NCI-H2081 (cell line): ENCODE data around the gene UGT1A3.

Experiments
- DNase-seq, 2 experiments: peaks; one replicate each; lab custom pipeline; 2025; lab: John Stamatoyannopoulos, UW

UGT1A3 gene

DNA sequence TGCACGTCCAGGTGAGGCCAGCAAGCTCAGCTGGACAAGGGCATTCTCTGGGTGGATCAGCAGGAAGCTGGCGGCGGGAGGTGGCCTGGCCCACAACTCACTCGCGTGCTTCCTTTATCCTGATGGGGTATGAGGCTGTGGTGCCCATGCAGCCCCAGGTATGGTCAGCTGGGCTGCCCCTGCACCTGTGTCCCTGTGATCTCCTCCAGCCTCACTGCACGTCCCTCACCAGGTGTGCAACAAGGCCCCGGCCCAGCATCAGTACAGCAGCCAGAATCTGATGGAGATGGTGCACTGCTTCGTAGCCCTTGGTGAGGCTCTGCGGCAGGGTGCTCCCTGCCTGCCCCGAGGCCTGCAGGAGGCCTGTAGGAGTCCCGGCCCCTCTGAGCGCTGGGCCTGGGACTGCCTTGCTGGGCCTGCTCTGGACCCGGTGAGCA lies 66.9 kb downstream of the UGT1A3 start:
- no peak for DNase-seq

GRCh38 chr2:233796254-233796653 lies 67.4 kb downstream of the UGT1A3 start:
- DNase-seq: no peak

DNA sequence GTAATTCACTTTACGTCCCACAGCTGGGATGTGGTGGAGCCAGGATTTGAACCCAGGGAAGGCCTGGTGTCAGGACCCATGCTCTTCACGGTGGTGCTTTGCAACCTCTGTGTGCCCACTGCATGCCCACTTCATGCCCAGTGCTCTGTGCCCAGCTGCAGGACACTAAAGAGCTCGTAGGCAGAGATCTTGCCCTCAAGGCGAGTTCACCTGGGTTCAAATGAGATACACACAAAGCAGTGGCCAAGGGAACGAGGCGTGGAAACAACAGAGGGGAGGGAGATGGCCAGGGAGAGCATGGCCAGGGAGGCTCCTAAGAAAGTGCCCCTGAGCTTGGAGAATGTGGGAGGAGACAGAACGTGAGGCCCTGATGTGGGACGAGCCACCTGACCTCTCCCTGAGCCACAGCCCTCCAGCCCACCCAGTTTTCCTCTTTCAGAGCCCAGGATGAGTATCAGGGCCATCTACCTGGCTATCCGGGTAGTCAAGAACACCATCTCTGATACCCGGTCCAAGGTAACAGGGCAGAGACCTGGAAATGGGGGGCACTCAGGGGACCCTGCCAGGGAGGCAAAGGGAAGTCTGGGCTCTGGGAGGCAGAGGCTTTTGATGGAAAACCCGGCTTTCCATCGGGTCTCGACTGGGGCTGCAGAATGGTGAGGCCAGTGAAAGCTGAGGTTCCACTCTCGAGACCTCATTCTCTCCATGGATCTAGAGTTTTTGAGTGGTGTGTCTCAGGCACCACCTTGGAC lies 69.7 kb downstream of the UGT1A3 start:
- no peak for DNase-seq

DNA sequence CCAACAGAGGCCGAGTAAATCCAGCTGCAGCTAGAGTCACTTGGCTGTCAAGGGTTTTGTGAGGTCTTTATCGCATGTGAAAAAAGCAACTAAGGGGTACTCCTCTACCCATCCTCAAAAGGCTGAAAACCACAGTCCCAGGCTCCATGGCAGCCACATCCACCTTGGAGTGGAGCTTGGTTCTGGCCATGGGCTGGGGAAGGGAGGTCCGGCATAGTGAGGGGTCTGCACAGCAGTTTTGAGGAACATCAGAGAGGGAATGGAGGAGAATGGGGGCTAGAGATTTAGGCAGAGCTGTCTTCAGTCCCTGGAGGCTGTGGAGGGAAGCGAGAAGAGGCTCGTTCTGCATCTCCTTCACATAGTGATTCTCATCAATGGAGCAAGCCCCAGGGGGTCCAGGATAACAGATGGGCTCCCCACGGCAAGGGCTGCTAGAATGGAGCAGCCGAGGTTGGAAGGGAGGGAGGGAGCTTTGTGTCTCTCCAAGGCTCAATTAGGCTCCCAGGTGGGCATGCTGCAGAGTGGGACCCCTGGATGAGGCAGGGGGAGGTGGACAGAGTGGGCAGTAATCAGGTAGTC lies 70.3 kb downstream of the UGT1A3 start:
- no peak for DNase-seq

DNA sequence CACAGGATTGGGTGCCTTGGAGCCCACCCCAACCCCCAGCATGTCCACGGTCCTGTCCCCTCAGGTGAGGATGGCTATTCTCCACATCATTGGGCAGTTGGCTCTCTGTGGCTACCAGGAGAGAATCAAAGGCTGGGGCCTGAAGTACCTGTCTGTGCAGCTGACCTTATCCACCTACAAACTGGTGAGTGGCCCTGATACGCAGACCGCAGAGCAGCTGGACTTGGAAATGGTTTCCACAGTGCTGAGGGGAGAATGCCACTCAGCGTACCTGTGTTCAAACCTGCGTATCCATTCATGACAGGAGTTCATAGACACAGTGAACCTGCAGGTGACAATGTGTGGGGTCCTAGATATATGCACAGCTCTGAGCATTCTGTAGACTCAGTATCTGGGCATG lies 70.9 kb downstream of the UGT1A3 start:
- no peak for DNase-seq

- DNase-seq: no peak
Observed at GRCh38 chr2:233800208-233800607, 71.4 kb downstream of the UGT1A3 start.

- DNase-seq: no peak
Observed at GRCh38 chr2:233801357-233802131, 72.7 kb downstream of the UGT1A3 start.

DNA sequence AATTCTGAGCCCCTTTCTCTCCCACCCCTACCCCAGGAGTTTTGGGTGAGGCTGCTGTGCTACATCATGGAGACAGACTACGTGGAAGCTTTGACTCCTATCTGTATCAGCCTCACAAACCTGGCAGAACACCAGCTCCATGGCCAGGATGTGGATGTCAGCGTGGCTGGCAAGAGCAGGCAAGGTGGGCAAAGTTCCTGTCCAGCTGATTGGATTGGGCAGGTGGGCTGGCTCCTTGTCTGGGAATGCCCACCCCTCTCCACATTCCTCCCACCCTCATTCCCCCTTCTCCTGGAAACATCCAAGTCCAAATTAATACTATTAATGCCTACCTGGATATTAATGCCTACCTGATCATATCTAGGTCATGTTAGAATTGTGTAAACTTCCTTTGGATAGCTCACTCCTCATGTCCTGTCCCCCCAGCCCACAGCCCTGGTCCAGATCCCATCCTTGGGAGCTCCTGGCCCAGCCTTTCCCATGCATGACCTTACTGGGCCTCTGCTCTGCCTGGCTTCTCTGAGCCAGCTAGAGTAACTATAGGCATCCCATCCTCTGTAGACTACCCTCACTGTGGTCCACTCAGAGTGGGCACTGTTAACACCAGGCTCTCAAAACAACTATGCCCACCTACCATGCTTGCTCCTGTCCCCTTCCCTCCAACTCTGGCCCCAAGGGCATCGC lies 73.4 kb downstream of the UGT1A3 start:
- no peak for DNase-seq

DNA sequence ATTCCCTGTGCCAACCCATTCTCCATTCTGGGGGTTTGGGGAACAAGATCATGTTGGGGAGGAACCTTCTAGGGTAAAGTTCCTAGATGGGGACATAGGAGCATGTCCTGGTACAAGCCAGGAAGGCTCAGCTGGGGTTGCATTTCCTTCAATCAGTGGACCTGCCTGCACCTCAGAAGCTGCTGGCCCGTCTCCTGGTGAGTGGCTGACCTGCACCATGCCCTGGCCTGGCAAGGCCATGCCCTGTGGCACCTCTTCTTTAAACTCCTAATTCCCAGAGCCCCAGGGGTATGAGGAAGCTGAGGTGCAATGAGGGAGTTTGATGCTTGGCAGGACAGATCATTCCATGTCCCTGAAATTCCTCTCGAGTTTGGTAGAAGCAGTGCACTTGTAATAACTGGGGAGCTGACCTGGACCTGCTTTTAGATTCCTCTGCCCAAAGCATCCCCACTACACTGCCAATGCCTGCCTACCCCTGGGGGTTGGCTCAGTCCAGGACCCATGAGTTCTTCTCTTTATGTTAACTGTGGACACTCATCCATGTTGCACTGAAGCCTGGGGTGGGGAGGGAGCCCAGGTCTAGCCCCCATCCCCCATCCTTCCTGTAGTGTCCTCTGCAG lies 74.6 kb downstream of the UGT1A3 start:
- no peak for DNase-seq

DNA sequence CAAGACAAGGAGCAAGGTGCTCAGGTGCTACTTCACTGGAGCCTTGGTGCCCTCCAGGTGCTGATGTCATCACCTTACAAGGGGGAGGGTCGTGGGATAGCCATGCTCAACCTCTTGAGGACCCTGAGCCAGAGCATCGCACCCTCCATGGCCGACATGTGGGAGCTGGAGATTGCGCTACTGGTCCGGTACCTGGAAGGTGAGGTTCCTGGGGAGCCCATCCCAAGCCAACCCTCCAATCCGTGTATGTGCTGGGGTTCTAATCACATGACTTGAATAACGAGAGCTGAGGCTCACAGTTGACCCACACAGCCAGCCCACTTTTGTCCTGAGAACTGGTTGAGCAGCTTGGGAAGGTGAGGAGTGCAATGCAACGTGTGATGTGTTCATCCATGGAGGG lies 75.2 kb downstream of the UGT1A3 start:
- no peak for DNase-seq

DNA sequence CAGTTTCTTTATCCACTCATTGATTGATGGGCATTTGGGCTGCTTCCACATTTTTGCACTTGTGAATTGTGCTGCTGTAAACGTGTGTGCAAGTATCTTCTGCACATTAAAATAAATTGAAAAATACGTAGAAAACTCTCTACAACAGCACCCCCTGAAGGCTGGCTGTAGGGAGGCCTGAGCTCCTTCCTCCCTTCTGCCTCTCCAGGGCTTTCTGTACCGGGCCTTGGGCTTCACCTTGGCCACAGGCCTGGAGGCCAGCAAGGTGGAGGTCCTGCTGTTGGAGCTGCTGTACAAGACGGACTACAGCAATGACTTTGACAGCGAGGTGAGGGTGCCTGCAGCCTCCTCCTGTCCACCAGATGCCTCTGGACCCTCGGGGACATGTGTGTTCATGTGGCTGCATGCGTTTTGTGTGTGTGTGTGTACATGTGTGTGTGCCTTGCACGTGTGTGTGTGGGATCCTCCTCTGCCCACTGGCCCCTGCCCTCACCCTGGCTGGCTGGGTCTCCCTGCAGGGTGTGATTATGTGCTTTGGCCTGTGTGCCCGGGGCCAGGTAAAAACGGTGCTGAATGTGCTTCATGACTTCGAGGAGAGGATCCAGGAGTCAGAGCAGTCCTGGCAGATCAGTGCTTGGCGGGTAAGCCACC lies 78.5 kb downstream of the UGT1A3 start:
- no peak for DNase-seq

GRCh38 chr2:233807966-233808935 lies 79.4 kb downstream of the UGT1A3 start:
- DNase-seq: no peak

- no peak for DNase-seq
Observed at GRCh38 chr2:233810385-233810784, 81.5 kb downstream of the UGT1A3 start.

DNA sequence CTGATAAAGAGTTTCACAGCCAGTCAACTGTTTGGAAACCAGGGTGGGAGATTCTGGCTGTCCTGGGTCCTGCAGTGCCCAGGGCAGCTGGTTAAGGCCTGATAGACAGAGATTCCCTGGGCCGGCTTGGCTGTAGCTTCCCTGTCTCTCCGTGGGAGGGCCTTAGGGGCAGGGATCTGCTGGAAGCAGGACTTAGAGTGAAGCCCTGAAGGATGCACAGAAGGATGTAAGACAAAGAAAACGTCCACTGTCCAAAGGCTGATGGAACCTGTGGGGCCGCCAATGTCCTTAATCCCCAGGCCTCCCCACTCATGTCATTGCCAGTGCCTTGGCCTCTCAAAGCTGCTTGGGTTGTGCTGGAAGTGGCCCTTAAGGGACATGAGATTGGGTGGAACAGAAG lies 82.2 kb downstream of the UGT1A3 start:
- DNase-seq: no peak

DNA sequence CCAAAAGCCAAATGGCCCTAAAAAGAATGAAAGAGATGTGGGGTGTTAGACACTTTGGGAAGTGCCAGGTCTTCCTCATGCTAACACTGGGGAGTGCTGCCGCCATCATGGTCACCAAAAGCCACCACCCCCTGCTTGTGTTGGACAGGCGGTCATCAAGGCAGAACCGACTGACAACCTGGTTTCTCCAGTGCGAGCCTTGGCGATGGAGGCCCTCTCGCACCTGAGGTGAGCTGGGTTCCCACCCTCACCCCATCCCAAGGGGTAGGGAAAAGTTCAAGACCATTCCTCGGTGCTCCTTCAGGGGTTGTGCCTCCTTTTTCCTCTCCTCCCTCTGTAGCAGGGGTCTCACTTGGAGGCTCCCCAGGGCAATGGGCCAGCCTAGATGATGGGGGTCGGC lies 82.9 kb downstream of the UGT1A3 start:
- no peak for DNase-seq

- DNase-seq: no peak
Observed at GRCh38 chr2:233813236-233814055, 84.6 kb downstream of the UGT1A3 start.

- no peak for DNase-seq
Observed at GRCh38 chr2:233814056-233814835, 85.4 kb downstream of the UGT1A3 start.

GRCh38 chr2:233815861-233816260 lies 87.0 kb downstream of the UGT1A3 start:
- no peak for DNase-seq

GRCh38 chr2:233816334-233816733 lies 87.5 kb downstream of the UGT1A3 start:
- DNase-seq: peak in 1 of 2 experiments; percentile 28
